GM19328 (cell line): Measurements from ENCODE around the gene CYP2C9.
"Not testable (repeated sequence)": the region's sequence is repeated elsewhere in the genome, so short reads cannot be mapped to it uniquely, and the experiment has no call there.

Source experiments
- ATAC-seq: cut with Tn5 transposase; IDR thresholded peaks from one replicate; pipeline ENCODE4 v1.9.1; 2021; ENCODE audit warnings: mild to moderate bottlenecking, moderate library complexity; ENCODE audit not compliant: unreplicated experiment

Gene CYP2C9

DNA sequence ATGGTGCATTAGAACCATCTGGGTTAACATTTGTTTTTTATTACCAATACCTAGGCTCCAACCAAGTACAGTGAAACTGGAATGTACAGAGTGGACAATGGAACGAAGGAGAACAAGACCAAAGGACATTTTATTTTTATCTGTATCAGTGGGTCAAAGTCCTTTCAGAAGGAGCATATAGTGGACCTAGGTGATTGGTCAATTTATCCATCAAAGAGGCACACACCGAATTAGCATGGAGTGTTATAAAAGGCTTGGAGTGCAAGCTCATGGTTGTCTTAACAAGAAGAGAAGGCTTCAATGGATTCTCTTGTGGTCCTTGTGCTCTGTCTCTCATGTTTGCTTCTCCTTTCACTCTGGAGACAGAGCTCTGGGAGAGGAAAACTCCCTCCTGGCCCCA, at the start of gene CYP2C9:
Gene CYP2C9 (plus strand): TSS at position 276 of the 400 bp plus-strand sequence. CDS start 25 bp downstream, at position 301.
- no peak for ATAC-seq

DNA sequence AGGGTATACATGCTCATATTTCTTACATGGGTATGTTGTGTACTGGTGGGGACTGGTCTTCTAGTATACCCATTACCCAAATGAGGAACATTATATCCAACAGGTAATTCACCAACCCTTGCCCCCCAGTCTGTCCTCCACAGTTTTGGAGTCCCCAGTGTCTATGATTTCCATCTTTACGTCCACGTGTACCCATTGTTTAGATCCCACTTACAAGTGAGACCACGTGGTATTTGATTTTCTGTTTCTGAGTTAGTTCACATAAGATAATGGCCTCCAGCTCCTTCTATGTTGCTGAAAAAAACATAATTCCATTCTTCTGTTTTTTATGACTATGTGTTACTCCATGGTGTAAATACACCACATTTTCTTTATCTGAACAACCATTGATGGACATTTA, 49.3 kb upstream of the CYP2C9 start:
- no peak for ATAC-seq

DNA sequence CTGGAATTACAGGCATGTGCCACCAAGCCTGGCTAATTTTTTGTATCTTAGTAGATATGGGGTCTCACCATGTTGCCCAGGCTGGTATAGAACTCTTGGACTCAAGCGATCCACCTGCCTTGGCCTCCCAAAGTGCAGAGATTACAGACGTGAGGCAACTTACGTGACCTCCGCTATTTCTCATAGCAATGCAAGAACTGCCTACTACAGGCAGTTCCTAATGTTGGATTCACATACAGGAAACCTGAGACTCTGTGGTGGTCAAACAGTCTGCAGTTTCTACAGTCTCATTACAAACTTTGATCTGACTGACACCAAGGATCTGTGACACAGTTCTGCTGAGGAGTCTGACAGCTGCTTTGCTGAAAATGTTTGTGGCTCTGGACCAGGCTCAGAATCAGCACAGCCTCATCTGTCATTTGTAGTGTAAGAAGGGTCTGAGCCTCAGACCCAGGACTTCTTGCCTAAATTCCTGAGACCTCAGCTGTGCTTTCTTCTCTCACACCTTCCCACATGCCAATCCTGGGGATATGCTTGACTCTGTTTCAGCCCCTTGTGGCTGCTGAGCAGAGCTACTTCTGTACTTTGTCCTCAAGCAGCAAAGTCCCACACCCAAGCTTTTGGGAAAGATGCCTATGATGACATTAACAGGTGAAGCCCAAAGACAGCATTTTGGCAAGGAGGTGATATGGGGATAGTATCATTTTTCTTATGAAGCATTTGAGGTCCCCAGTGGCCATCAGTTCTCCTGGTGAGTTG, 48.0 kb upstream of the CYP2C9 start:
- no peak for ATAC-seq

DNA sequence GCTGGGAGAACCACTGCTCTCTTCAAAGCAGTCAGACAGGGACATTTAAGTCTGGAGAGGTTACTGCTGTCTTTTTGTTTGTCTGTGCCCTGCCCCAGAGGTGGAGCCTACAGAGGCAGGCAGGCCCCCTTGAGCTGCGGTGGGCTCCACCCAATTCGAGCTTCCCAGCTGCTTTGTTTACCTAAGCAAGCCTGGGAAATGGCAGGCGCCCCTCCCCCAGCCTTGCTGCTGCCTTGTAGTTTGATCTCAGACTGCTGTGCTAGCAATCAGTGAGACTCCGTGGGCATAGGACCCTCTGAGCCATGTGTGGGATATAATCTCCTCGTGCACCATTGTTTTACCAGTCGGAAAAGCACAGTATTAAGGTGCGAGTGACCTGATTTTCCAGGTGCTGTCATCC, 40.0 kb upstream of the CYP2C9 start:
- not testable (repeated sequence) for ATAC-seq

DNA sequence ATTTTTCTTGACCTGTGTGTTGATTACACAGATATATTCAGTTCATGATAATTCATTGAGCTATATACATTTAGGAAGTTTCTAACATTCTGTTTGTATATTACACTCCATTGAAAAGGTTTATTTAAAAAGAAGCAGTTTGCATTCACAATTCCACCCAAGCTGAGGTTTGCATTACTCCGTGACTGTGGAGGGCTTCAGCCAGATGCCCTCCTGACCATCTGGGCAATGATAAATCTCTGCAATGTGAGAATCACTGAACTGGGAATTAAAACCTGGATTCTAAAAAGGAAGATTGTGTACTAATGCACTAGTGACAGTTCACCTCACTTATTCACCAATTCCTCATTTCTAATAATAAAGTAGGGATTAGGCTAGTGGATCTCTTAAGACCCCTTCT, 36.4 kb upstream of the CYP2C9 start:
- no peak for ATAC-seq

DNA sequence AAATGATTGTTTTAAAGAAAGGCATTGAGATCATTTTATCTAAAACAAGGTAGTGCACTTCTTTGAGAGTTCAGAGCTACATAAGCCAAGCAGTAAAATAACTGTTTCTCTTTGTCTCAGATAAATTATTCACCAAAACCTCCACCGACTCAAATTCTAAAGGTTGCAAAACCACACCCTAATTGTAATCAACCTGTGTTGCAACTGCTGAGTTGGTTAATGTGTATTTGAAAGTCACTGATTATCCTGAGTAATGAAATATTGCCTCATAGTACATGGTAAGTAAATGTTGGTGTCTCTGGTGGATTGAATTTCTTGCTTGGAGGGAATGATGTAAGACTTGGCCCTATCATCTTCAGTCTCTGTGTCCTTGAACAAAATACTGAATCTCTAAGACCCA, 35.9 kb upstream of the CYP2C9 start:
- ATAC-seq = no peak

DNA sequence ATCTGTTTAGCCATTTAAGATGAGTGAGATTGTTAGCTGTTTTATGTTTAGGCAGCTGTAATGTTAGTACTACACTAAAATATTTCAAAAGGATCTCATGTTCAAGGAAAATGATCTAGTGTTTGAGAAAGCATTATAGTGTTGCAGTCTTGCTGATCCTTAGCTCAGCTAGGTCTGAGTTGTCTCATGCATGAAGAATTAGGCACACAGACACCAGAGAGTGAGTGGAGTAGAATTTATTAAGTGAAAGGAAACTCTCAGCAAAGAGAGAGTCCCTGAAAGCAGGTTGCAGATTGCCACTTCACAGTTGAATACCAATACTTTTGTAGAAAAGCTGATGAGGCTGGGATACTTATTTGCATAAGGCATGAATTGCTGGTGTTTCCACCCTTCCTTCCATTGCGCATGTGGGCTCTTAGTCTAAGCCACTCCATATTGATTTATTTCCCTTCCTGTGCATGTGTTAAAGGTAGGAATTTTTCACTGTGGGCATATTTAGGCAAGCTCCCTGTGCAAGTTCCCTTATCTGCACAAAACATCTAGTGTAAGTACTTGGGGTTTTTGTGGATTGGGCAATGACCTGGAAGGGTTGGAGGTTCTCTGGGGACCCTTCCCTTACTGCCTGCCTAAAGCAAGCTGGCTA, 33.8 kb upstream of the CYP2C9 start:
- not testable (repeated sequence) for ATAC-seq

DNA sequence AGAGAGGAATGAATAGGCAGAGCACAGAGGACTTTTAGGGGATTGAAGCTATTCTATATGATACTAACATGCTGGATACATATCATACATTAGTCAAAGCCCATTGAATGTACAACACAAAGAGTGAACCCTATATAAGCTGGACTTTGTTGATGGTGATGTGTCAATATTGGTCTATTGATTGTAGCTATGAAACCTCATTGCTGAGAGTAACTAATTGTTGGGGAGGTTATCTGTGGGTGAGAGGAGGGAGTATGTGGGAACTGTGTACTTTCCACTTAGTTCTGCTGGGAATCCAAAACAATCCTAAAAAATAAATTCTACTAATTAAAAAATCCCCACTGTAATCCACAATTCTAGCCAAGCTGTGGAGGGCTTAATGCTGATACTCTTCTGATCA, 22.0 kb upstream of the CYP2C9 start:
- no peak for ATAC-seq

DNA sequence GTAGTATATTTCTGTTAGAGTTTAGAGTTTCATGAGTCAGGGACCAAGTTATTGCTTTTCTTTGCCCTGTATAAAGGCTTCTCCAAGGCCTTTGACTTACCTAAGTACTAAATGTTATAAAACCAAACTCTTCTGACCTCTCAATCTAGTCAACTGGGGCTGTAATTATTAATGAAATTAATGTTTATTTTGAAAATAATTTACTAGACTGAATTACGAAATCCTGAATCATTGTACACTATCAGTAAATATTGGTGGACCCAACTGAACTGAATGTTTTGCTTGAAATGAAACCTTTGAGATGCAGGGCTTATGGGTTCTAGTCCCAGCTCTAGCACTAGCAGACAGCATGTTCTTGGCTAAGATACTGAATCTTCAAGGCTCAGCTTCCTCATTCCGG, 1.7 kb upstream of the CYP2C9 start:
- no peak for ATAC-seq

DNA sequence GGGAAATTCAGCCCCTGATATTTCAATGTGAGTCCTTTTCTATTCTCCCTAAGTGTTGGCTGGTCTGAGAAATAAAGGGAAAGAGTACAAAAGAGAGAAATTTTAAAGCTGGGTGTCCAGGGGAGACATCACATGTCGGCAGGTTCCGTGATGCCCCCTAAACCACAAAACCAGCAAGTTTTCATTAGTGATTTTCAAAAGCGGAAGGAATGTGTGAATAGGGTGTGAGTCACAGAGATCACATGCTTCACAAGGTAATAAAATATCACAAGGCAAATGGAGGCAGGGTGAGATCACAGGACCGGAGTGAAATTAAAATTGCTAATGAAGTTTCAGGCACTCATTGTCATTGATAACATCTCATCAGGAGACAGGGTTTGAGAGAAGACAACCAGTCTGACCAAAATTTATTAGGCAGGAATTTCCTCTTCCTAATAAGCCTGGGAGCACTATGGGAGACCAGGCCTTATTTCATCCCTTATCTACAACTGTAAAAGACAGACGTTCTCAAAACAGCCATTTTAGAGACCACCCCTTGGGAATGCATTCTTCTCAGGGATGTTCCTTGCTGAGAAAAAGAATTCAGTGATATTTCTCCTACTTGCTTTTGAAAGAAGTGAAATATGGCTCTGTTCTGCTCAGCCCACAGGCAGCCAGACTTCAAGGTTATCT, 5.1 kb downstream of the CYP2C9 start:
- ATAC-seq = not testable (repeated sequence)

DNA sequence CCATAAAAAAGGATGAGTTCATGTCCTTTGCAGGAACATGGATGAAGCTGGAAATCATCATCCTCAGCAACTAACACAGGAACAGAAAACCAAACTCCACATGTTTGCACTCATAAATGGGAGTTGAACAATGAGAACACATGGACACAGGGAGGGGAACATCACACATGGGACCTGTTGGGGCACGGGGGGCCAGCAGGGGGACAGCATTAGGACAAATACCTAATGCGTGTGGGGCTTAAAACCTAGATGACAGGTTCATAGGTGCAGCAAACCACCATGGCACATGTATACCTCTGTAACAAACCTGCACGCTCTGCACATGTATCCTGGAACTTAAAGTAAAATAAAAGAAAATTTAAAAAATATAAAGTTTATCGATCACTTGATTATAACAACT, 7.7 kb downstream of the CYP2C9 start:
- not testable (repeated sequence) for ATAC-seq

DNA sequence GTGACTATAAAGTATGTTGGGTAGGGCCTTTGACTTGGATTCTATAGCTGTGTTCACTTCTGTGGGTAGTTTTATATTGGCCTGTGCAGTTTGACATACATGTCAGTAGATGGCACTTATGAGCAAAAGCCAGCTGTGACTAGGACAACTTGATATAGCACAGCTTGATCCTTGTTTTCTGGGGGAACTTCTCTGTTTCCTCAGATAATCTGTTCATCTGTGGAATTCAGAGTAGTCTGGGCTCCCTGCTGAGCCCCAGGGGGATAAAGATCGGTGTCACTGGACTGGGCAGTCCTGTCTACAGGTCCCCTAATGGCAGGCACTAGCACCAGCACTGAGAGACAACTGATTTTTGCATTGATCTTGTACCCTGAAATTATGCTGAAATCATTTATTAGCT, 25.4 kb downstream of the CYP2C9 start:
- ATAC-seq = no peak

DNA sequence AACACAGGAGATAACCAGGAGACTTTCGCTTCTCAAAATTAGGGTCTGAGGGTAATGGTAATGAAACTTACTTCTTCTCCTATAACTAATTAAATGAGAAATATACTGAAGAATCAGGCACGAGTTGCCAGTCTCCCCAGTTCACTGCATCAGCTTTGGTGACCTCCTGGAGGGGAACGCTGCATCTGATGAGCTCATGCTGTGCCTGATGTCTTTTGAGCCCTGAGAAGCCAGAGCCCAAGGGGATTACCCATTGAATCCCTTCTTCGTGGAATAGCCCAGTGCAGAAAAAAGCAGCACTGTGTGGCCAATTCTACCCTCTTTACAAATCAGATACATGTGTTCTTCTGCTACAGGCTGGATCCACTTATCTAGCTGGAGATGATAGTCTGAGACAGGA, 45.1 kb downstream of the CYP2C9 start:
- ATAC-seq = no peak

DNA sequence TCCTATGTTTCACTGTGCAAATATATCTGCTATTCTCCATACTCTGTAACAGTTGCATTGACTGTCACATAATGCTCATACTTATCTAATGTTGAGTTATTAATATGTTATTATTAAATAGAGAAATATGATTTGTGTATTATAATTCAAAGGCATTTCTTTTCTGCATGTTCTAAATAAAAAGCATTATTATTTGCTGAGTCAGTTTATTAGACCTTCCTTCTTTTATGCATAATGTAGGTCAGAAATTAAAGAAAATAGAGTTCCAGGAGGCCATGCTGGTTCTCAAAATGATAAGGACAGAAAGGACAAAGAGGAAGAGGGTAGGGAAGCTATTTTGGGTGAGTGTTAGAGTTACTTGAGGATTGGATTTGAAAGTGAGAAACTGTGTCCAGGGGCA, 50.7 kb downstream of the CYP2C9 start:
- ATAC-seq = no peak

DNA sequence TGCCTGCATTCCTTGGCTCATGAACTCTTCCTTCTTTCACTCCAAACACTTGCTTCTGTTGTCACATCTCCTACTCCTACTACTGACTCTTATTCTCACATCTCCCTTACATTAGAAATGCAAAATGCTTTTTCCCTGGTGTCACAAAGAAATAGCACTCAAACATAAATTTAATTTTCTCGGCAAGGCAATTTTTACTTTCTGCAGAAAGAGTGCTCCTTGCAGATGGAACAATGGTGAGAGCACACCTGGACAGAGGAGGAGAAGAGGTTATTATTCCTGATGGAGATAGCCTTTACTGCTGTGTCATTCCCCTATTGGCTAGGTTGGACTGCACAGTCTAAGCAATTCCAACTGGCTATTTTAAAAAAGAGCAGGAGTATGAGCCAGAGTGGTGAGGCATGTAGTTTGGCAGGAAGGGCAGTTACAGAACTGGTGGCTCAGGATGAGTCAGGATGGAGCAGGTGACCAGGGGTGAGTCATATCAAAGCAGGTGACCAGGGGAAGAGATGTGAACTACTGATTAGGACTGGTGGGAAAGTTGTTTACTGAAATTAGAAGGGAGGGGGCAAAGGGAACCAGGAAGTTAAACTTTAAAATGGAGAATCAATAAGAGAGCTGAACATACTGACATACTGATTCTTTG, 52.9 kb downstream of the CYP2C9 start:
- ATAC-seq = no peak

DNA sequence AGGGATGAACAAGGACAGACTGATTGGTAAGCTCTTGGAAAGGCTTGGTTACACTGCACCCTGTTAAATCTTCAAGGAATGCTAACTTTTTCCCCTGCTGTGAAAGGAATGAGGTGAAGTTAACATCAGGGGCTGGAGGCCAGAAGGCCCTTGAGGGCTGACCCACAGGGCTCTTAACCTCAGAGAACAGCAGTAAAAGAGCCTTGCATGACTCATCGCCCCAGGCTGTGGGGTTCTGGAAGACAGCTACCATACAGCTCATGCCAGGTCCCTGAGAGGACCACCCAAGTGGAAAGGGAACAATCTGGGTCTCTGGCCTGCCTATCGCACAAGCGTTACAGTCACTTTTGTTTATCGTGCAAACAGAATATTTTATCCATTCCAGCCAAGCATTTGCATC, 54.4 kb downstream of the CYP2C9 start:
- no peak for ATAC-seq

DNA sequence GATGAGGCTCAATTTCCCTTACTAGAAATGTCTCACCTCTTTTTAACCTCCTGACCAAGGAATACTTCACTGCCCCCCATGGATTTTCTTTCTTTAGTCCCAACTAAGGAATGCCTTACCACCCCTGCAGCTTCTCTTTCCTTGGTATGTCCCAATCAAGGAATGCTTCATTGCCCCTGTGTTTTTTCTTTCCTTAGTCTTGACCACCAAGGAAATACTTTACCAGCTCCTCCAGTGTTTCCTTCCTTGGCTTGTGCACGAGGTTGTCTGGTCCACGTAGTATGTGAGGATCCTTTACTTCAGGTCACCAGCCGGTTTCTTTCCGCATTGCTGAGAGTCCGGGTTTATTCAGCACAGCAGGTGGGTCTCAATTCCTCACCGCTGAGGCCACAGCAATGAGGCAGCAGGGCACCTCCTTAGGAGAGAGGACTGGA, 59.3 kb downstream of the CYP2C9 start:
- no peak for ATAC-seq

DNA sequence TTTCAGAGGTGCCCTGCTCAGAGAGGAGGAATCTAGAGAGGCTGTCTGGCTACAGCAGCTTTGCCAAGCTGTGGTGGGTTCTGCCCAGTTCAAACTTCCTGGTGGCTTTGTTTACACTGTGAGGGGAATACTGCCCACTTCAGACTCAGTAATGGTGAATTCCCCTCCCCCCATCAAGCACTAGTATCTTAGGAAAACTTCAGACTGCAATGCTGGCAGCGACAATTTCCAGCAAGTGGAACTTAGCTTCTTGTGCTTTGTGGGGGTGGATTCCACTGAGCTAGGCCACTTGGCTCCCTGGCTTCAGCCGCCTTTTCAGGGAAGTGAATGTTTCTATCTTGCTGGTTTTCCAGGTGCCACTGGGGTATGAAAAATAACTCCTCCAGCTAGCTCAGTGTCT, 88.0 kb downstream of the CYP2C9 start:
- no peak for ATAC-seq

DNA sequence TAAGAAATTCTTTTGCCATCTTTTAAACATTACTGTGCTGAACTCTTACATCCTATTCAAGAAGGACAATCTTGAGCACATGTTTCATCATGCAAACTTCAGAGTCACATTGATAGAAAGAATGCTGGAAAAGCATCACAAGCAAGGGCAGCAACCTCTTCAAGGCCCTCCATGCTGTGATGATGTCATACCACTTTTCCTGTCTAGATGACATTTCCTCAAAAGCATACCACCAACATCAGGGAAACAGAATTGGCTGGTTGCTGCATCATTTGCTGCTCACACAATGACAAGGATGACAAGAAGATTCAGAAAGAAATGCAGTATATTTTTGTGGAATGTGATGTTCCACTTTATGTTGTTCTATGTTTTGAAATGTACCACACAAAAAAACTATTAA, 93.2 kb downstream of the CYP2C9 start:
- no peak for ATAC-seq

DNA sequence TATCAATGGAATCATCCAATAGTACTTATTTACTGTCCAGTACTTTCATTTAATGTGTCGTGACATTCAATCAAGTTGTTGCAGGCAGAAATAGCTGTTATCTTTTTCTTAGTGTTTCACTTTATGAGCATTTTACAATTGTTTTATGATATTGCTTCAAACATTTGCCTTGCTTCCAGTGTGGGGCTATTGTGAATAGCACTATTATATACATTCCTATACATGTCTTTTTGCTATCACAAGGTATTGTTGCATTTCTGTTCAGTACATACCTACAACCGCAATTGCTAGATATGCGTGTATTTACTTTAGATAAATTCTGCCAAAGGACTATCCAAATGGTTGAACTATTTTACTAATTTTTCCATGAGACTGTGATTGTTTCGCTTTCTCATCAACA, 95.9 kb downstream of the CYP2C9 start:
- no peak for ATAC-seq
